ENCODE results near the gene TMEM266.

Gene TMEM266

DNA sequence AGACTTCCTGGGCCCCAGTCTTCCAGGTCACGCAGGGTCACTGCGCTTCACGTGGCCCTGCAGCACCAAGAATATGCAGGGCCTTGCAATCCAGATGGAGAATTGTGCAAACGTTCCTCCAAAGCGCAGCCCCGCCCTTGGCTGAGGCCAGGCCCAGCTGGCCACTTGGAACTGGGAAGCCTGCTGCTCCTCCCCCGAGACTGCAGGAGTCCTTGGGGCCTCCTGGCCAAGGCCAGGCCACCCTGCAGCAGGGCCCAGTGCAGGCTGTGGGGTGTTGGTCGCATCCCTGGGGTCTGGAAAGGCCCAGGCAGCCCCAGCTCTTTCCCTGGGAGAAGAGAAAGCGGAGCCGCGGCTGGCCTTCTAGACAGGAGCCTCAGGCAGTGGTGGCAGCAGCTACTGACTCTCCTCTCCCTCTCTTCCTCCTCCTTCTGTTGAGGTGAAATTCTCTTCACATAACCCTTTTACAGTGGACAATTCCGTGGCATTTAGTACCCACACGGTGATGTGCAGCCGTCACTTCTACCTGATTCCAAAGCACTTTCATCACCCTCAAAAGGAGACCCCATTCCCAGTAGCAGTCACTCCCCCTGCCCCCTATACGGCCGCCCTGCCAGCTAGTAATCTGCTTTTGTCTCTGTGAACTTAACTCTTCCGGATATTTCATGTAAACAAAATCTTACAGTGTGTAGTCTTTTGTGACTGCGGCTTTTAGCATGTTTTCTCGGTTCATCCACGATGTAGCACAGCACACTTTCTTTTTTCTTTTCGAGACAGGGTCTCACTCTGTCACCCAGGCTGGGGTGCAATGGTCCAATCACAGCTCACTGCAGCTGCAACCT, 103.9 kb downstream of the TMEM266 start:
- no peak for DNase-seq

DNA sequence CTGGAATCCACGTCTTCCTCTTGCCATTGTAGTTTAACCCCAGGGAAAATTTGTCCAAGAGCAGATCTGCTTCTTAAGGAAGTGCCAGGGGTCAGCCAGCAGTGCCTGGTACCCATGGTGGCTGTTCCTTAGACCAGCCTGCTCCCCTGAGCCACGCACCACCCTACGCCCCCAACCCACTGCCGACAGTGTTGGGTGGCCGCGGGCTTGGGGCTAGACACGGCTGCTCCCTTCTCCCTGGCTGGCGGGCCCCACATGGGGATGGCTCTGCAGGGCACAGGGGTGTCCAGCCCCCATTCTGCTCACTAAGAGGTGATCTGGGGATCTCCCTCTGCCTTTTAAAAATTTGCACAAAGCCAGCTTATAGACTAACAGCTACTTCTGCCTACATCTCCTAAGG, 104.8 kb downstream of the TMEM266 start:
- DNase-seq = no peak

DNA sequence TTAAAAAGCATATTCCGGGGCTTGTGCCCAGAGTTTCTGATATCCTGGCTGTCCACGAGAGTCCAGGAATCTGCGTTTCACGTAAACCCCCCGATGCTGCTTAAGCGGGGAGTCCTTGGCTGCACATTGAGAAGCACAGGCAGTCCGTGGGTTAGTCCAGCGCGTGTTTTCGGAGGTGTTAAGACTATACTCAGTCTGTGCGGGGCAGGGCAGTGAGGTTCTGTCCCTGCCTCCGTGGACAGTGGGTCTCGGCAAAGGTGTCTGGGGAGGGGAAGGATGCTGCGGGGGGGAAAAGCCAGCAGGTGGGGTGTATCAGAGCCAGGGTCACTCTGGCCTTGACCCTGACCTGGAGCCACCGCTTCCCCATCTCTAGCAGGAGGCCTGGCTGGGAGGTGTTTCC, 106.2 kb downstream of the TMEM266 start:
- DNase-seq = no peak

DNA sequence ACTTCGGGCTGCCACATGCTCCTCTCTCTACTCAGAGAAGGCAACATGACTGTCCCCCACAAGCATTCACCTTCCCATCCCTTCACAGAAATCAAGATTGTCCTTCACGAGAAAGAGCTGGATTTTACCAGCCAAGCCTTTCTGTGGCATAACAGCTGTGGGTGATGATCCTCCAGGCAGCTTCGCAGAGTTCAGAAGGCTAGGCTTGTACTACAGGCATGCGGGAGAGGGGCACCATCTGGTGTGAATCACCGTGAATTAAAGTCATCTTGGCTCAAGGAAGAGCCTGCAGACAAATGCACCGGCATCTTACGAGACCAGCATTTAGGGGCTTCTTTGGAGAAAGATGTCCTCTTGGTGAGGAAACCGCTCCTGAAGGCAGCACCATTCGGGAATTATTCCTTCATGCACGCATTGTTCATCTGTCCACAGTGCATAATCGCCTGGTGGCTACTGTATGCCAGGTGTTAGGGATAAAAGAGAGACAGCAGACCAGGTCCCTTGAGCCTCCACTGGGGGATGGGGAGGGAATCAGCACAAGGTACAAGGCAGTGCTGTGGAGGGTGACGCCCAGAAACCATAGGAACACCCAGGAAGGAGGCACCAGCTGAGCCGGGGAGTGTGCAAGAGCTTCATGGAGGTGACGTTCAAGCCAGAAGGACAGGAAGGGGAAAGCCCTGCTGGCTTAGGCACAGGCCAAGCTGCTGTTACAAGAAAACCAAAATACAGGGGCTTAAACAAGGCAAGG, 108.6 kb downstream of the TMEM266 start:
- DNase-seq = no peak

DNA sequence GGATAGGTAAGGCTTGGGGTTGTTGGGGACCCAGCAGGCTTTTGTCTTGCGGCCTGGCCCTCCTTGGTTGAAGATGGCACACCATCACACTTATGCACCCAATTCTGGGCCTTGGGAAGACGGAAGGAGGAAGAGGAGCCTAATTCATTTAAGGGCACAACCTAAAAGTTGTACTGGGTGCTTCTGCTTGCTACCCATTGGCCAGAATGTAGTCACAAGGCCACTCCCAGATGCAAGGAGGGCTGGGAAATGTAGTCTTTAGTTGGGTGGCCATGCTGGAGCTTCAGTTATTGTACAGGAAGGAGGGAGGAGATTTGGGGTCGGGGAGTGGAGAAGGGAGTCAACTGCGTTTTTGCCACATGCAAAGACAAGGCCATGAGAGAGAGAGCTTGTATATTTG, 109.2 kb downstream of the TMEM266 start:
- DNase-seq = no peak

DNA sequence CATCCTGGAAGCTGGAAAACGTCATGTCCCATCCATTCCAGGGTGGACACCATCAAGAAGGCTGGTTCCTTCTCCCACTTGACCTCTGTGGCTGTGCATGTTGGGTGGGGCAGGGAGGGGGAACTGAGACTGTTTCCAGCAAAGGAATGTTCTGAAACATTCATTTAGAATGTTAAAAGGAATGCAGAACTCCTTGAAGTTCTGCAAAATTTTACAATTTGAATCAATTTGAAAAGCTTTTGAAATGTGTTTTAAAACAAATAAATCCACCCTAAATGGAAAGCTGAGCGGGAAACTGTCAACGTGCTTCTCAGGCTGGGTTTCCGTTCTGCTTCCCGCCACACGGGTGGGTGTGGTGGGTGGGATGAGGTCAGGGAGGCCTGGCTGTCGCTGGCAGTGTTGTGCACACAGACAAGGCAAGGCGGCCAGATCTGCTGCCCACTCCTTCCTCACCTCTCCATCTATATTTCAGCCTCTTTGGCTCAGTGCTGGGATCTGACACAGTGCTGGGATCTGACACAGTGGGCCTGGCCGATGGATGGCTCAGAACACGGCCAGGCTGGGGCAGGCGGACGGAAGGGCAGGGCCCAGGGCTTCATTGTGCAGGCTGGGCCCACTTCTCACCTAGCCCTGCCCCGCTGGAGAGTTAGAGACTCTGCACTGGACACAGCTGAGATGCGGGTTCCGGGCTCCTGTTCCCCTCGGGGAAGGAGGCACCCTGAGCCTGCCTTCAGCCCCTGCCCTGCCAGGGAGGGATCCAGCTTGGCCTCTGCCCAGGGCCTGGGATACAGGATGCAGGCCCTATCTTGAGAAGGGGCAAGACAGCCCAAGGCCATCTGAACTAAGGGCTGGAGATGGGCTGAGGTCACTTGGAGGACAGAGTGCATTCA, 110.4 kb downstream of the TMEM266 start:
- DNase-seq = no peak

DNA sequence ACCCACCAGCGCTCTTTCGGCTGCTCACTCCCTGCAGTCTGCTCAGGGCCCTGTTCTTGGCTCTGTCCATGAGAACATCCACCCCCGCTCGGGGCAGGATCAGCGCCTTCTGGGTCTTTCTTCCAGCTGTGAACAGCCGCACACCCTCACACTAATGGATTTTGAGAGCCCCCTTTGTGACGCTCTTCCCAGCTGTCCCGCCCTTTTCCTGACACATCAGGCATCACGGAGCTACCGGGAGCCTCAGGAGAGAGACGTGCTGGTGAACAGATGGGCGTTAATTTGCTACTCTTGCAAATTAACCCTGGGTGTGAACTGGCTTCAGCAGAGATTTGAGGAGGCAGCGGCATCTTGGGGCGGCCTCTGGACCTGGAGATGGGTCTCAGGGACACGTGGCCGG, 113.0 kb downstream of the TMEM266 start:
- DNase-seq = no peak

DNA sequence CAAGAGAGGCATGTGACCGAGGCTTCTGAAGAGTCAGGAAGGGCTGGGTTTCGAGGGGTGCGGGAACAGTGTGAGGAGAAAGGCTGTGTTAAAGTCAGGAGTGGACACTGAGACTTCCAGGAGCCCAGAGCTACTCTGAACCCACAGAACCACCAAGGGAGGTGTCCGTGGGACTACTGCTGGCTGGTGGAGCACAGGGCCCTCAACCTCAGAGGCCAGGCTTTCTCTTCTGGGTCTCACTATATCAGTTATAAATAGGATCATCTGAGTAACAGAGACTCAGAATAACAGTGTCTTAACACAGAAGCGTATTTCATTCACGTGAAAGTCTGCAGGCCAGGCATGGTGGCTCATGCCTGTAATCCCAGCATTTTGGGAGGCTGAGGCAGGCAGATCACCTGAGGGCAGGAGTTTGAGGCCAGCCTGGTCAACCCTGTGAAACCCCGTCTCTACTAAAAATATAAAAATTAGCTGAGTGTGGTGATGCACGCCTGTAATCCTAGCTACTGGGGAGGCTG, 113.6 kb downstream of the TMEM266 start:
- no peak for DNase-seq

DNA sequence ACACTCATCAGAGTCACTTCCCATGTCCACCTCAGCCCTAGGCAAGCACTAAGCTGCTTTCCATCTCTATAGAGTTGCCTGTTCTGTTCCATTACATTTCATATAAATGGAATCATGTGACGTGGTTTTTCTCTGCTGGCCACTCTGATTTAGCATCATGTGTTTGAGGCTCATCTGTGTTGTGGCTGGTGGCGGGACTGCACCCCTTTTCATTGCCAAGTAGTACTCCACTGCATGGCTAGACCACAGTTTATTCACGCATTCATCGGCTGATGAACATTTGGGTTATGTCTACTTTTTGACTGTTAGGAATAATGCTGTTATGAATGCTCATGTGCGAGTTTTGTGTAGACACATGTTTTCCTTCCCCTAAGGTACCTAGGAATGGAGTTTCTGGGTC, 114.9 kb downstream of the TMEM266 start:
- no peak for DNase-seq

DNA sequence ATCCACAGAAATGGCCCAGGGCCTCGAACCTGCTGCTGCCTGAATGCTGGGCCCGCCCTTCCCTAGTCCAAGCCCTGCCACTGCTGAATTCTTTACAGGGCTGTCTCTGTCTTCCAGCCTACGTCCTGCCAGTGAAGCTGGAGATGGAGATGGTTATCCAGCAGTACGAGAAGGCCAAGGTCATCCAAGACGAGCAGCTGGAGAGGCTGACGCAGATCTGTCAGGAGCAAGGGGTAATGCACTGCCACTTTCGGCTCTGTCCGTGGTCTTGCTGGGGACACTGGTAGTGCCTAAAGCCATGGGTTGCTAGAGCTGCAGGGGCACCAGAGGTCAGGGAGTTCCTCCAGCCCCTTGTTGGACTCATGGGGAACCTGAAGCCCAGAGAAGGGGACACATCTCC, 115.7 kb downstream of the TMEM266 start:
- DNase-seq = no peak

DNA sequence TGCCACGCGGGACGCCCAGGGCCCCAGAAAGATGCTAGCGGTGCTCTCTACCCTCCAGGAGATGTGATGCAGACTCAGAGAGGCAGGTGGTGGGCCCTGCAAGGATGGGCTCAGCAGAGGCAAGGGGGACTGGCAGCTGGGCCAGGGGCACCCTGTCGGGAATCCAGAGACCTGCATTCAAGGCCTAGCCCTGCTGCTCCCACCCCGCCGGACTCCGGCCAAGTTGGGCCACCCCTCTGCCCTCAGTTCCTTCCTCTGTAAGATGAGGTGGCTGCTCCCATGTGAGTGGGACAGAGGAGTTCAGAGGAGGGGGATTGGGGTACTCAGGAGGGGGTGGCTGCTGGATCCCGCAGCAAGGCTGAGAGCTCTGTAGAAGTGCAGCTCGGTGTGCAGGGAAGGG, 116.3 kb downstream of the TMEM266 start:
- DNase-seq = no peak

DNA sequence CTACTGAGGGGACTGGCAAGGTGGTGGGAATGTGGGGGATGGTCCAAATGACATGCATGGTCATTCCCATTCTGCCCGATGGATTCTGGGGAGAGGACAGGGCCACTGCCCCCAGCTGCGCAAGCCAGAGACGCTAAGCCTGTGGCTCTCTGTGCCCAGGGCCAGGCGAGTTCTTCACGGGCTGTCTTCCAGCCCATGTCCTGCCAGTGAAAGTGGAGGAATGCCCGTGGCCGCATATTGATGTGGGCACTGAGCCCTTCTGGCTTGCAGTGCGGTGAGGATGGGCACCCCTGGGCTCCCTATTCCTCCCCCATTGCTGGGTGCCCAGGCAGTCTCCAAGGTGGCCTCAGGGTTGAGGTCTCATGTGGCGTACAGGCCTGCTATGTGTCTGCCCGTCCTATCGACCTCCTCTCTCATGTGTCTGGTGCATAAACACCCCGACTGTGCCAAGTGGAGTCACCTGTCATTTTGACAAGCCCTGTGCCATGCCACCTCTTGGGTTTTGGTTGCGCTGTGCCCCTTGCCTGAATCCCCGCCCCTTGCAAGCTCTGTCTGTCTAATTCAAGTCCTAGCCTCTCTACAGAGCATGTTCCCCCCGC, 116.8 kb downstream of the TMEM266 start:
- DNase-seq = no peak

DNA sequence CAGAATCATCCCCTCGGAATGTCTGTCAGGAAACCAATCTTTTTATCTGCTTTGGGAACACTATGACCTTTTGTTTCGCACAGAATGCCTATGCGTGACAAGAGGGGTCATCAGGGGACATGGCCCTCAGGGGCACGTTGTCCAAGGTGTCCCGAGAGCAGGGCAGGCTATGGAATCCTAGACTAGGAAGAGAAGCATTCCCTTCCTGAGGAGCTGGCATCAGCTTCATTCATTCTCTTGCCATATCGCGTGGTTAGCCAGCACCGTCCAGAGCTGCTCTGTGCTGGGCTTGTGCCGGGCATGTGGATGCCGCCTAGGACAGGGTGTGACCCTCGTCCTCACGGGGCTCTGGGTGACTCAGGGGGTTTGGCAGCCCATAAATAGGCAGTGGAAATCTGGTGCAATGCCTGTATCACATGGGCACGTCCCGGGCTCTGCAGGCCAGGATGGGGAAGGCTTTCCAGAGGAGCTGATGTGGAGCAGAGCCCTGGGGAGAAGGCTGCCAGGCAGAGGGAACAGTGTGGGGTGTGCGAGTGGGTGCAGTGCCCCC, 117.8 kb downstream of the TMEM266 start:
- DNase-seq = no peak

DNA sequence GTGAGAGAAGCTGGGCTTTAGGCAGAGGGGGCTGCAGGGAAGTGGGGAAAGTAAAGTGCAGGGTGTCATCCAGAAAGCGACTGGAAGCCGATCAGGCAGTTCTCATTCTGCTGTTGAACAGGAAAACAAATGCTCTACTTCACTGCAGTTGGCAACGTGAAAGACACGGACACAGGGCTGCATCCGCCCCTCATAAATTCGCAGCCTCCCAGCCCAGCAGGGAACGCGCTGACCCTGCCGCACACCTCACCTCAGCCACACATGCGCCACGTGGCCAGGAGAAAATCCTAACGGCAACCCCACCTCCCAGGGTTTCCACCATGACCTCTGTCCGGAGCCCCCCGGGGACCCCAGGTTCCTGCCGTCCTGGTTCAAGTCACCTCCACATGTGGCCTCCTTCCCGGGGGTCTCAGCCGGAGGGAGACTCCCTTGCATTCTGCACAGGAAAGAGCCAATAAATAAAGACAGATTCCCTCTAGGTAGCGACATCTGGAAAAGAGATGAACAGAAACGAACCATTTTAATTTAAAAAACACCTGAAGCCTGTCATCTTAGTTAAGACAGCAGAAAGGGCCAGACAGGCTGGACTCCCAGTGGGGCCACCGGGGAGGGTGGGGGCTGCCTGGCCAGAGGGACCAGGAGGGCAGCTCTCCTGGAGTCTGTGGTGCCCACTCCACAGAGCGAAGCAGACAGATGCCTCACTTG, 118.7 kb downstream of the TMEM266 start:
- no peak for DNase-seq

DNA sequence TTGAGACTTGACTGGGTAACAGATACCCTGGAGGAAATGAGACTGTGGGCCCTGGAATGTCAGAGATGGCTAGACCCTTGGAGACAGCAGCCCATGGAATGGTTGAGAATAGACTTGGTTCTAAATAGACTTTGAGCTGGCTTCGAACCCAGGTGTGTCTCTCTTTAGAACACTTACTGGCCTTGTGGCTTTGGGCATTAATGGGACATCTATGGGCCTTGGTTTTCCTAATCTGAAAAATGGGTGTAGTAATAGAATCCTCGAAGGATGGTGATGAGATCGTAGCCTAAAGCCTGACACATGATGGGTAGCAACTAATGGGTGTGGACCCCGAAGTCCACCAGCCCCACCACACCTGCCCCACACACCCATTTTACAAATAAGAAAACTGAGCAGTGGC, 119.2 kb downstream of the TMEM266 start:
- DNase-seq = no peak

DNA sequence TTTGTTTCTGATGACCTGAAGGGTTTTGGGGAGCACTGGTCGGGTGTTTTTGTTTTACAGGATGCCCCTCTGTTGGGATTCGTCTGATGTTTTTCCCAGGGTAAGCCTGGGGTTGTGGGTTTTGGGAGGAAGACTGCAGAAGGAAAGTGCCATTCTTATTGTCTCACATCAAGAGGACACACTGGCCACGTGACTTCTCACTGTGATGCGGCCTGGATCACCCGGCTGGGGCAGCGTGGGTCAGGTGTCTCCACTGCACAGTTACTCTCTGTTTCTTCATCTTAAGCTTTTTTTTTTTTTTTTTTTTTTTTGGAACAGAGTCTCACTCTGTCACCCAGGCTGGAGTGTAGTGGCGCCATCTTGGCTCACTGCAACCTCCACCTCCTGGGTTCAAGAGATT, 120.5 kb downstream of the TMEM266 start:
- no peak for DNase-seq

DNA sequence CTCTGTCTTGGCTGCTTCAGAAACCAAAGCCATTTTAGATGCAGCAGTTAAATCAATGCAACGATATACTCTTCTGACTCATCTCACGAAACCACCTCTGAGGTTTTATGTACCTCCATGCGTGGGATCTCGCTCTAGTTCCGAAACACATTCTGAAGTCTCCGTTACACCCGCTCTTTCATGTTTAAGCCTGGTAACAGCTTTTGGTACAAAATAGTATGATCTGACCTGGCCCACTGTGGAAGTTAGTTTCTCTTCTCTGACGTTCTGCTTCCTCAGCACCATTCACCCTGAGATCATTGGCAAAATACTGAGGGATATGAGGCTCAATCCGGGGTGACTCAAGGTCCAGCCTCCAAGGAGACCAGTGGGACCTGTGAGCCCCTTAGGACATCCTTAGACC, 121.9 kb downstream of the TMEM266 start:
- no peak for DNase-seq

DNA sequence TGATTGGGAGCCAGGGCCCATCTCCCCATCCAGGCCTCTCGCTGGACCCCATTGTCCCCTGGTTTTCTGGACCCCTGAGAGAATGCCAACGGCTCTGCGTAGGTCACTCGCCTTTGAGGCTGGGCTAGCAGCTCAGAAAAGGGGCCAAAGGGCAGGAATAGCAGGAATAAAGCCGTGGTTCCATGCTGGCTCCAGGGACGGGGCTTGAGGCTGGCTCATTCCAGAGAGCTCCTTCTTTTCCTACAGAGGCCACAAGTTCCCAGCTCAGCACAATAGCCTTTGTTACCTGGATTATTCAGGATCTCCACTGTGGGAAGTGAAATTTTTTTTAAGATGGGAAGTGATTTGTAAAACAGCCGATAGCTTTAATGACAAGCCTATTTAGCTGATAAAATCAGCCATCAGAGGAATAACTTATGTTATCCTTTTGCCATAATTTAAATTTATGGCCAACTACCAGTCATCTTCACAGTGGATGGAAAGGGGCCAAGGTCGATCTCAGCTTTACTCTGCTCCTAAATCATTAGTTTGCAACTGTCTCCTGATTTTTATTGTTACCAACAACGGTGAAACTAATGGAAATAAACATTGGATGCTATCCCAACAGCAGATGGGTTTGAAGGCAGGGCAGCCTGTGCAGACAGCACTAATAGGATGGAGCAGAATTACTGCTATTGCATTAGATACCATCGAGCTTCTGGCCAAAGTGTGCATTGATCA, 124.3 kb downstream of the TMEM266 start:
- no peak for DNase-seq

DNA sequence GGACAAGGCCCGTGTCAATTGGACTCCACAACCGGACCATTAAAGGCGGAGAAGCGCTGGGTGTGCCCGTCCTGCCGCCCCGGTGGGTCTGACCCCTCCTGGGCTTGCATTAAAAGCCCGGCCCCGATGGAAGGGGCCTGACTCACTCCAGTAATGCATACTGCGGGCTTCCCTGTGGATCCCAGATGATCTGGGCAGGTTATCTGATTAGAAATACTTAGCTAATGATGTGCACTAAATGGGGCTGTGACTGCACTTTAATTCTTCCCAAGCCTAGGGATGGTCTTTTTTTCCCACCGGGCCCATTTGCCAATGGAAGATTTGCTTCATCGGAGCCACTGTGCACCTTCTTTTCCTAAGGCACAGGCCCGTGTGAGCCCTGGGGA, 124.9 kb downstream of the TMEM266 start:
- no peak for DNase-seq

DNA sequence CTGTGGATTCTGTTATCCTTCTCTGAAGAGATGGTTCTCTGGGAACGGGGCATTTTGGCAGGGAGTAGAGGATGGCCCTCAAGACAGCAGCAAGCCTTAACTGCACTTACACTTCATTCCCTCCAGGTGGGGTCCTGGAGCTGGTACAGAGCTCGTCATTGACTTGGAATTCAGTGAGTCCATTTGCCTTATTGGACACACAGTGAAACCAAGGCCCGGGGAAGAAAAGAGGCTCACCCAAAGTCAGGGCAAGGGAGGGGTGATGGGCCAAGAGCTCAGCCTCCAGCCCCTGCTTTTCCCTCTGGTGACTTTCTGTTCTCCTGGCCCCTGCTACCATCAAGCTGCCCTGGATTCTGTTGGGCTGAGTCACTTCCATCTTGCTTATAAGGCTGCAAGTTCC, 125.9 kb downstream of the TMEM266 start:
- peak; percentile 27 for DNase-seq

DNA sequence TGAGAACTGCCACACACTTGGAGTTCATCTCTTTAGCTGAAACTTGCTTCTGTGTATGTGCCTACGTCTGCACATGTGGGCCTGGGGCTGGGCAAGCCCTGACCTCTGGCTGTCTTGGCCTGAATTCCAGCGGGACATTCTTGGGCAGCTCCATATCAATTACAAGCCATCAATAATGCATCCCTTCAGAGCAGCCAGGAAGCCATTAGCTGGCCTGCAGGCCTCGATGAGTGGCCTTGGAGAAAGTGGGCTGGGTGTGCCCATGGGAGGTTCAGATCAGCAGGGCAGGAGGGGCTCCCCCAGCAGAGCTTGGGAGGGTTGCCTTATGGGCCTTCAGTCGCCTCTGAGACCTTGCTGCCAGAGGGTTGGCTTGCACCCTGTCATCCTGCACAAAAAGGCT, 127.4 kb downstream of the TMEM266 start:
- DNase-seq = no peak
